HG02870 (cell line): ENCODE results near the gene ABCC12.

ENCODE experiments used
- ATAC-seq: cut with Tn5 transposase; IDR thresholded peaks from one replicate; pipeline ENCODE4 v1.9.1; 2021; ENCODE audit warnings: mild to moderate bottlenecking, moderate library complexity; ENCODE audit not compliant: unreplicated experiment

The ABCC12 gene

GRCh38 chr16:48106446-48106845 is 49.3 kb downstream of the ABCC12 start:
- no peak for ATAC-seq
